OCI-LY7 (cell line): ENCODE measurements around the gene CMTM4.

Experiments used
- CTCF ChIP-seq: fragments of 200-600 bp; sonication (generic); conservative IDR thresholded peaks from 2 replicates; pipeline ENCODE4 v1.5.1; 2014; ENCODE audit warnings: mild to moderate bottlenecking, antibody characterized with exemption, low read length, moderate library complexity, mixed read lengths
- EZH2phosphoT487 ChIP-seq: fragments of 200-600 bp; sonication (generic); IDR thresholded peaks from 2 replicates; pipeline ENCODE4 v1.6.1; 2018; ENCODE audit warnings: low read depth, borderline replicate concordance, mild to moderate bottlenecking, mixed run types, antibody characterized with exemption, low read length, moderate library complexity, mixed read lengths

DNA sequence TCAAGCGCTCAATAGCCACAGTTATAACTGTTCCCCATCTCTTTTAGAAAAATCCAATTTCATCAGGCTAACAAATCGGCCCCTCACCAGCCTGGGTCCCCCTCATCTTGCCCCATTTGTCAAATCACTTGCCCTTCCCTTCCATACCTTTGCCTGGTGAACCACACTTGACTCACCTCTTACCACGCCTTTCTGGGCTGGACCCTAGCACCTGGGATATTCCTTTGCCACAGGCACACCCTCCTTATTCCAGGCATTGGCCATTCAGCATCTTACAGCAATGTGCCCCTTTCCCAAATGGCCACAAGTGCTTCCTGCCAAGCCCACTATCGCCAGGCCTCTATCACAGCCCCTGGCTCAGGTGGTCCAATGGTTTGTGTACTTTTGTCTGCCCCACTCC is 14.9 kb downstream of the CMTM4 start:
- TF ChIP-seq EZH2phosphoT487 (no peak), CTCF (no peak)
